Endothelial cell of umbilical vein (primary cell): Measurements from ENCODE around the gene MAP4K4. TPM values are rescaled to one million over a fixed set of nuclear protein-coding genes. Genes with fewer than 3 reads are reported as not detected.

Experiments
- BruUV-seq: library from RNA; stranded (reverse); fragments of 400-500 nt; replicated peaks from 2 replicates; lab custom pipeline; 2021; lab: Mats Ljungman, UMichigan
- CTCF ChIA-PET: fragments of 300-600, 350-600 bp; sonication (Branson Sonifier 250); formaldehyde crosslinking; loops from one replicate; lab custom pipeline; 2021; ENCODE audit warnings: antibody characterized with exemption, inconsistent platforms; lab: Charles Lee
- POLR2A ChIA-PET: fragments of 300-600, 350-600 bp; sonication (Branson Sonifier 250); formaldehyde crosslinking; loops from one replicate; lab custom pipeline; 2021; ENCODE audit warnings: antibody characterized with exemption, inconsistent platforms; lab: Charles Lee
- DNase-seq: peaks from one replicate; pipeline ENCODE4 v3.0.0-alpha.2; 2011; ENCODE audit warnings: low read depth, low spot score
- FAIRE-seq: peaks from 2 replicates; lab custom pipeline; 2011; peaks lifted over from hg19 to GRCh38; lab: Jason Lieb, UNC
- H2AFZ ChIP-seq: 2 replicates; pipeline ENCODE4 v1.6.0; 2012; ENCODE audit warnings: low read depth, low read length, control low read depth, inconsistent platforms
- H3K27ac ChIP-seq: 2 replicates; pipeline ENCODE4 v1.5.1; 2011; ENCODE audit warnings: low read depth, mild to moderate bottlenecking, control low read depth, low read length, moderate library complexity; ENCODE audit not compliant: insufficient read depth
- H3K27me3 ChIP-seq, 2 experiments: 2 replicates each; pipeline versions ENCODE4 v1.6.0 to v1.6.1; 2011; ENCODE audit warnings: low read length in 2 of 2, mixed read lengths in 1 of 2; ENCODE audit not compliant: control insufficient read depth in 2 of 2, insufficient read depth in 2 of 2
- H3K36me3 ChIP-seq, 2 experiments: 2 replicates in 1 of 2; 3 replicates in 1 of 2; pipeline ENCODE4 v1.5.1; 2011; ENCODE audit warnings: low read length in 2 of 2, mild to moderate bottlenecking in 1 of 2, moderate library complexity in 1 of 2; ENCODE audit not compliant: control insufficient read depth in 2 of 2, insufficient read depth in 2 of 2; ENCODE audit errors: extremely low read depth in 1 of 2
- H3K4me1 ChIP-seq: 3 replicates; pipeline ENCODE4 v1.5.1; 2011; ENCODE audit warnings: mild to moderate bottlenecking, low read length; ENCODE audit not compliant: control insufficient read depth, insufficient read depth; ENCODE audit errors: extremely low read depth
- H3K4me2 ChIP-seq: 2 replicates; pipeline ENCODE4 v1.6.1; 2011; ENCODE audit warnings: low read length, control low read depth, mixed read lengths; ENCODE audit not compliant: insufficient read depth
- H3K4me3 ChIP-seq, 3 experiments: fragments of 200-600 bp in 1 of 3; sonication (generic), shearing (Covaris generic) in 1 of 3; replicated peaks in 1 of 3; 2 replicates each; pipeline ENCODE4 v1.5.1; 2011 to 2016; ENCODE audit warnings: control low read depth in 3 of 3, low read length in 3 of 3, mild to moderate bottlenecking in 2 of 3, inconsistent platforms in 1 of 3, low read depth in 1 of 3, moderate library complexity in 1 of 3; ENCODE audit not compliant: insufficient read depth in 1 of 3
- H3K79me2 ChIP-seq: 2 replicates; pipeline ENCODE4 v1.6.0; 2012; ENCODE audit warnings: low read length, inconsistent platforms; ENCODE audit not compliant: control insufficient read depth, insufficient read depth
- H3K9ac ChIP-seq: replicated peaks from 2 replicates; pipeline ENCODE3; 2011; ENCODE audit warnings: low read length, control low read depth; ENCODE audit not compliant: insufficient read depth; ENCODE audit errors: extremely low read depth
- H3K9me1 ChIP-seq: replicated peaks from 3 replicates; pipeline ENCODE4 v1.6.0; 2011; ENCODE audit warnings: mild to moderate bottlenecking, low read length; ENCODE audit not compliant: control insufficient read depth, insufficient read depth; ENCODE audit errors: extremely low read depth
- H3K9me3 ChIP-seq: replicated peaks from 2 replicates; pipeline ENCODE4 v1.5.1; 2012; ENCODE audit warnings: low read length, inconsistent platforms; ENCODE audit not compliant: control insufficient read depth, insufficient read depth
- H4K20me1 ChIP-seq: replicated peaks from 2 replicates; pipeline ENCODE3; 2011; ENCODE audit warnings: mild to moderate bottlenecking, low read length; ENCODE audit not compliant: control insufficient read depth, insufficient read depth; ENCODE audit errors: extremely low read depth
- CTCF ChIP-seq, 2 donors: IDR thresholded peaks; 1 replicate in 1 of 2; 2 replicates in 1 of 2; pipeline ENCODE4 v1.5.1; 2011; ENCODE audit warnings: low read length in 2 of 2, mild to moderate bottlenecking in 2 of 2, moderate library complexity in 2 of 2, control low read depth in 1 of 2, inconsistent platforms in 1 of 2, low read depth in 1 of 2; ENCODE audit not compliant: insufficient read depth in 1 of 2; ENCODE audit errors: extremely low read depth in 1 of 2
- EZH2 ChIP-seq: IDR thresholded peaks from 2 replicates; pipeline ENCODE4 v1.6.1; 2012; ENCODE audit warnings: borderline replicate concordance, low read depth, mild to moderate bottlenecking, moderate library complexity, low read length, inconsistent platforms; ENCODE audit not compliant: severe bottlenecking
- FOS ChIP-seq: IDR thresholded peaks from 2 replicates; pipeline ENCODE4 v1.6.1; 2011; ENCODE audit warnings: mild to moderate bottlenecking, low read length, moderate library complexity, borderline replicate concordance; ENCODE audit not compliant: insufficient read depth
- GATA2 ChIP-seq: IDR thresholded peaks from 2 replicates; pipeline ENCODE4 v1.7.0; 2011; ENCODE audit warnings: low read depth, mild to moderate bottlenecking, moderate library complexity, mixed read lengths, low read length; ENCODE audit not compliant: insufficient read length, insufficient read depth
- JUN ChIP-seq: IDR thresholded peaks from 2 replicates; pipeline ENCODE4 v1.6.1; 2011; ENCODE audit warnings: borderline replicate concordance, low read depth; ENCODE audit not compliant: insufficient read length, insufficient read depth
- MAX ChIP-seq: IDR thresholded peaks from 2 replicates; pipeline ENCODE4 v1.6.1; 2011; ENCODE audit not compliant: insufficient read depth, insufficient read length
- MYC ChIP-seq: IDR thresholded peaks from one replicate; pipeline ENCODE4 v1.6.1; 2011; ENCODE audit warnings: mild to moderate bottlenecking, low read depth, low read length
- POLR2A ChIP-seq: IDR thresholded peaks from 2 replicates; pipeline ENCODE4 v1.6.1; 2012; ENCODE audit warnings: low read depth, mild to moderate bottlenecking, control low read depth, low read length
- POLR2AphosphoS5 ChIP-seq: IDR thresholded peaks from 2 replicates; pipeline ENCODE4 v1.6.1; 2012; ENCODE audit warnings: low read depth, mild to moderate bottlenecking, control low read depth, low read length, moderate library complexity; ENCODE audit not compliant: insufficient read depth
- dilution Hi-C: fragments of 300-500 bp; cut with MboI; formaldehyde crosslinking; loops from one replicate; pipeline ENCODE4 v1.15.0; 2019; ENCODE audit warnings: low sequenced_read_pairs; ENCODE audit not compliant: extremely low pct_ligation_motif_present
- intact Hi-C: fragments of 100-400 bp; cut with micrococcal nuclease; formaldehyde crosslinking; loops from one replicate; pipeline ENCODE4 v1.10.0; 2022
- polyA plus RNA-seq, 4 experiments: library from polyadenylated mRNA; depleted of rRNA in 3 of 4; stranded (reverse) in 3 of 4; unstranded in 1 of 4; fragments of >200 nt; gene quantifications; 2 replicates each; pipeline versions ENCODE4 v1.2.1 to v1.2.3, GENCODE V29; 2011 to 2012; ENCODE audit warnings: missing spikeins in 1 of 4
- total RNA-seq: library from RNA; stranded (reverse); gene quantifications from 2 replicates; pipeline ENCODE4 v1.2.3, GENCODE V29; 2021

The MAP4K4 gene
- total and polyA plus RNA-seq, 2 donors (not counting 3 experiments of a cell fraction or from before 2014, with no cell fraction given), result 79.4 to 269 TPM

GRCh38 chr2:101837354-101837753, 139.8 kb downstream of the MAP4K4 start:
- Histone ChIP-seq H3K9ac (no peak overlapping the region), H2AFZ (no peak overlapping the region), H3K27ac (no peak overlapping the region), H3K9me1 (no peaks in the 10 kb centered on the region), H4K20me1 (no peaks in the 10 kb centered on the region), H3K36me3 (peaks cover 28 to 44% of the 10 kb centered on the region in 2 experiments), H3K4me2 (no peak overlapping the region), H3K9me3 (no peaks in the 10 kb centered on the region), H3K79me2 (peaks cover 62% of the 10 kb centered on the region), H3K27me3 (no peaks in the 10 kb centered on the region), H3K4me1 (peaks cover 8% of the 10 kb centered on the region), H3K4me3 (no peak overlapping the region)
- no TSS peak for BruUV-seq
- CTCF ChIA-PET, result interaction anchor here (1.4 to 1.8 kb wide), 2 partner anchors 418 to 495 kb away, joined by 3 to 4 read pairs; no protein-coding TSS in a partner anchor
- POLR2A ChIA-PET, result no interaction called here
- intact Hi-C loops (no loop called here), dilution Hi-C loops (no loop called here)
- TF ChIP-seq POLR2AphosphoS5 (no peak), JUN (no peak), CTCF (IDR thresholded peaks at IDR 0.05; ENCODE audit: extremely low read depth in 1 of 2, insufficient read depth in 1 of 2, low read depth in 1 of 2, low read length in 2 of 2) (no peak), MAX (no peak), GATA2 (no peak), EZH2 (no peak), POLR2A (no peak), FOS (no peak), MYC (no peak)
- no peak for DNase-seq
- FAIRE-seq, result no peak
